Limb (tissue), 2 donors: ENCODE measurements around the gene COPZ2.

Experiments
- DNase-seq, 2 donors: peaks; one replicate each; pipeline ENCODE4 v3.0.0-alpha.2; 2016; ENCODE audit errors: extremely low spot score in 2 of 2

COPZ2 gene

GRCh38 chr17:47987240-47987835 lies 50.3 kb downstream of the COPZ2 start:
- DNase-seq: peak in 1 of 2 donors; percentile 66

- DNase-seq: no peak
Measured at GRCh38 chr17:47986520-47986919, 51.1 kb downstream of the COPZ2 start.

- no peak for DNase-seq
Measured at GRCh38 chr17:47983492-47984223, 53.9 kb downstream of the COPZ2 start.

- no peak for DNase-seq
Measured at GRCh38 chr17:47982645-47983390, 54.8 kb downstream of the COPZ2 start.

GRCh38 chr17:47982091-47982617 lies 55.4 kb downstream of the COPZ2 start:
- DNase-seq: no peak

GRCh38 chr17:47981462-47981861 lies 56.1 kb downstream of the COPZ2 start:
- no peak for DNase-seq

- DNase-seq: no peak
Measured at GRCh38 chr17:47980541-47980940, 57.1 kb downstream of the COPZ2 start.

GRCh38 chr17:47978324-47978723 lies 59.3 kb downstream of the COPZ2 start:
- peak; percentile 72 to 80 for DNase-seq
